GM12873 (cell line): ENCODE measurements around the gene TOX3.

Source experiments
- CTCF ChIP-seq: IDR thresholded peaks from 2 replicates; pipeline ENCODE4 v1.5.1; 2012; ENCODE audit warnings: low read depth, mild to moderate bottlenecking, moderate library complexity, low read length, control low read depth; ENCODE audit not compliant: insufficient read depth; ENCODE audit errors: missing control alignments

TOX3 gene

GRCh38 chr16:52489894-52490293, 57.0 kb downstream of the TOX3 start:
- TF ChIP-seq CTCF = no peak

- no peak for TF ChIP-seq CTCF
Observed at GRCh38 chr16:52488837-52489289, 58.1 kb downstream of the TOX3 start.

GRCh38 chr16:52487849-52488457, 59.0 kb downstream of the TOX3 start:
- no peak for TF ChIP-seq CTCF

- no peak for TF ChIP-seq CTCF
Observed at GRCh38 chr16:52480237-52480636, 66.7 kb downstream of the TOX3 start.

GRCh38 chr16:52476111-52476510, 70.8 kb downstream of the TOX3 start:
- no peak for TF ChIP-seq CTCF

GRCh38 chr16:52474679-52475078, 72.3 kb downstream of the TOX3 start:
- TF ChIP-seq CTCF = no peak

- no peak for TF ChIP-seq CTCF
Observed at GRCh38 chr16:52473096-52473495, 73.8 kb downstream of the TOX3 start.
